ENCODE data around the gene CEP170B. TPM values are rescaled to one million over a fixed set of nuclear protein-coding genes. Genes with fewer than 3 reads are reported as not detected.

CEP170B gene
- total and polyA plus RNA-seq, 2 of the 13 experiments (the other 11 are each of a cell fraction or from before 2014, with no cell fraction given): 4.3 to 8.8 TPM

DNA sequence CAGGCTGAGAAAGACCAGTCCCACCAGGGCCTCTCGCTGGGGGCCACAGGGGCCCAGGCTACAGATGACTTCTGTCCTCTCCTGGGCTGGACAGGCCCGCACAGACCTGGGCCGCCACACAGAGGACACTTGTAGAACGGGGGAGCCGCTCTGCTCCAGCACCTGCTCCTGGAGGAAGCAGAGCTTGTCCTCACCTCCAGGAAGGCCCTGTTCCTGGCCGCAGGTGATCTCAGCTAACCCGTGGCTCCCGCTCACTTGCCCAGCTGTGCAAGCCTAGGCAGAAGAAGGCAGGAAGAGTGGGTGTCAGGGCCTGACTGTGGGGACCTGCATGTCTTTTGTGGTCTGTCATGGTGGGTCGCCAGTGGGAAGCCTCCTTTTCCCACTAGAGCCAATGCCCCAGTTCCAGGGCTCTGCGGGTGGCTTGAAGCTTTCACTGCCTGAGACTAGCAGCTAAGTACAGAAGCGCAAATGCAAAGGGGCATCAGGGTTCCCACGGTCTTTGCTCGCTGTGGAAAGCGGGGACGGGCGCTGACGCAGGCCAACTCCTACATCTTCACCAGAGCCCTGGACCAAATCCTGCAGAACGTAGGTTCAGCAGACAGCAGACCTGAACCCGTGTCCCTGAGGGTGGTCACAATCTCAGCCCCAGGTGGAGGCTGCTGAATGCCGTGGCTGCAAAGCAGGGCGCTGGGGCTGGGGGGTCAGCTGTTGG is 8.8 kb upstream of the CEP170B start (continued):
- no peak for TF ChIP-seq ZNF564 (CRISPR knock-in tag; IDR thresholded peaks at IDR 0.05)
- no peak for TF ChIP-seq CHCHD3 (CRISPR knock-in tag; IDR thresholded peaks at IDR 0.05)
- TF ChIP-seq, protein P1, sequence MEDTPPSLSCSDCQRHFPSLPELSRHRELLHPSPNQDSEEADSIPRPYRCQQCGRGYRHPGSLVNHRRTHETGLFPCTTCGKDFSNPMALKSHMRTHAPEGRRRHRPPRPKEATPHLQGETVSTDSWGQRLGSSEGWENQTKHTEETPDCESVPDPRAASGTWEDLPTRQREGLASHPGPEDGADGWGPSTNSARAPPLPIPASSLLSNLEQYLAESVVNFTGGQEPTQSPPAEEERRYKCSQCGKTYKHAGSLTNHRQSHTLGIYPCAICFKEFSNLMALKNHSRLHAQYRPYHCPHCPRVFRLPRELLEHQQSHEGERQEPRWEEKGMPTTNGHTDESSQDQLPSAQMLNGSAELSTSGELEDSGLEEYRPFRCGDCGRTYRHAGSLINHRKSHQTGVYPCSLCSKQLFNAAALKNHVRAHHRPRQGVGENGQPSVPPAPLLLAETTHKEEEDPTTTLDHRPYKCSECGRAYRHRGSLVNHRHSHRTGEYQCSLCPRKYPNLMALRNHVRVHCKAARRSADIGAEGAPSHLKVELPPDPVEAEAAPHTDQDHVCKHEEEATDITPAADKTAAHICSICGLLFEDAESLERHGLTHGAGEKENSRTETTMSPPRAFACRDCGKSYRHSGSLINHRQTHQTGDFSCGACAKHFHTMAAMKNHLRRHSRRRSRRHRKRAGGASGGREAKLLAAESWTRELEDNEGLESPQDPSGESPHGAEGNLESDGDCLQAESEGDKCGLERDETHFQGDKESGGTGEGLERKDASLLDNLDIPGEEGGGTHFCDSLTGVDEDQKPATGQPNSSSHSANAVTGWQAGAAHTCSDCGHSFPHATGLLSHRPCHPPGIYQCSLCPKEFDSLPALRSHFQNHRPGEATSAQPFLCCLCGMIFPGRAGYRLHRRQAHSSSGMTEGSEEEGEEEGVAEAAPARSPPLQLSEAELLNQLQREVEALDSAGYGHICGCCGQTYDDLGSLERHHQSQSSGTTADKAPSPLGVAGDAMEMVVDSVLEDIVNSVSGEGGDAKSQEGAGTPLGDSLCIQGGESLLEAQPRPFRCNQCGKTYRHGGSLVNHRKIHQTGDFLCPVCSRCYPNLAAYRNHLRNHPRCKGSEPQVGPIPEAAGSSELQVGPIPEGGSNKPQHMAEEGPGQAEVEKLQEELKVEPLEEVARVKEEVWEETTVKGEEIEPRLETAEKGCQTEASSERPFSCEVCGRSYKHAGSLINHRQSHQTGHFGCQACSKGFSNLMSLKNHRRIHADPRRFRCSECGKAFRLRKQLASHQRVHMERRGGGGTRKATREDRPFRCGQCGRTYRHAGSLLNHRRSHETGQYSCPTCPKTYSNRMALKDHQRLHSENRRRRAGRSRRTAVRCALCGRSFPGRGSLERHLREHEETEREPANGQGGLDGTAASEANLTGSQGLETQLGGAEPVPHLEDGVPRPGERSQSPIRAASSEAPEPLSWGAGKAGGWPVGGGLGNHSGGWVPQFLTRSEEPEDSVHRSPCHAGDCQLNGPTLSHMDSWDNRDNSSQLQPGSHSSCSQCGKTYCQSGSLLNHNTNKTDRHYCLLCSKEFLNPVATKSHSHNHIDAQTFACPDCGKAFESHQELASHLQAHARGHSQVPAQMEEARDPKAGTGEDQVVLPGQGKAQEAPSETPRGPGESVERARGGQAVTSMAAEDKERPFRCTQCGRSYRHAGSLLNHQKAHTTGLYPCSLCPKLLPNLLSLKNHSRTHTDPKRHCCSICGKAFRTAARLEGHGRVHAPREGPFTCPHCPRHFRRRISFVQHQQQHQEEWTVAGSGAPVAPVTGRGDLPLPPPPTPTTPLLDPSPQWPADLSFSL (CRISPR knock-in tag; IDR thresholded peaks at IDR 0.05): no peak
- TF ChIP-seq PTBP1 (IDR thresholded peaks at IDR 0.05; ENCODE audit: low read depth, low read length, poor library complexity, severe bottlenecking): no peak
- TF ChIP-seq, protein P2, sequence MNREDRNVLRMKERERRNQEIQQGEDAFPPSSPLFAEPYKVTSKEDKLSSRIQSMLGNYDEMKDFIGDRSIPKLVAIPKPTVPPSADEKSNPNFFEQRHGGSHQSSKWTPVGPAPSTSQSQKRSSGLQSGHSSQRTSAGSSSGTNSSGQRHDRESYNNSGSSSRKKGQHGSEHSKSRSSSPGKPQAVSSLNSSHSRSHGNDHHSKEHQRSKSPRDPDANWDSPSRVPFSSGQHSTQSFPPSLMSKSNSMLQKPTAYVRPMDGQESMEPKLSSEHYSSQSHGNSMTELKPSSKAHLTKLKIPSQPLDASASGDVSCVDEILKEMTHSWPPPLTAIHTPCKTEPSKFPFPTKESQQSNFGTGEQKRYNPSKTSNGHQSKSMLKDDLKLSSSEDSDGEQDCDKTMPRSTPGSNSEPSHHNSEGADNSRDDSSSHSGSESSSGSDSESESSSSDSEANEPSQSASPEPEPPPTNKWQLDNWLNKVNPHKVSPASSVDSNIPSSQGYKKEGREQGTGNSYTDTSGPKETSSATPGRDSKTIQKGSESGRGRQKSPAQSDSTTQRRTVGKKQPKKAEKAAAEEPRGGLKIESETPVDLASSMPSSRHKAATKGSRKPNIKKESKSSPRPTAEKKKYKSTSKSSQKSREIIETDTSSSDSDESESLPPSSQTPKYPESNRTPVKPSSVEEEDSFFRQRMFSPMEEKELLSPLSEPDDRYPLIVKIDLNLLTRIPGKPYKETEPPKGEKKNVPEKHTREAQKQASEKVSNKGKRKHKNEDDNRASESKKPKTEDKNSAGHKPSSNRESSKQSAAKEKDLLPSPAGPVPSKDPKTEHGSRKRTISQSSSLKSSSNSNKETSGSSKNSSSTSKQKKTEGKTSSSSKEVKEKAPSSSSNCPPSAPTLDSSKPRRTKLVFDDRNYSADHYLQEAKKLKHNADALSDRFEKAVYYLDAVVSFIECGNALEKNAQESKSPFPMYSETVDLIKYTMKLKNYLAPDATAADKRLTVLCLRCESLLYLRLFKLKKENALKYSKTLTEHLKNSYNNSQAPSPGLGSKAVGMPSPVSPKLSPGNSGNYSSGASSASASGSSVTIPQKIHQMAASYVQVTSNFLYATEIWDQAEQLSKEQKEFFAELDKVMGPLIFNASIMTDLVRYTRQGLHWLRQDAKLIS (CRISPR knock-in tag; IDR thresholded peaks at IDR 0.05): no peak
- TF ChIP-seq TMF1 (CRISPR knock-in tag; IDR thresholded peaks at IDR 0.05; ENCODE audit: low read depth): peak; percentile 37; the same call in 1 of the 2 replicates
- no peak for TF ChIP-seq NKX3-1 (CRISPR knock-in tag; IDR thresholded peaks at IDR 0.05)
- TF ChIP-seq GATA4 (IDR thresholded peaks at IDR 0.05; ENCODE audit: borderline replicate concordance, low read depth): no peak
- TF ChIP-seq, protein P3, sequence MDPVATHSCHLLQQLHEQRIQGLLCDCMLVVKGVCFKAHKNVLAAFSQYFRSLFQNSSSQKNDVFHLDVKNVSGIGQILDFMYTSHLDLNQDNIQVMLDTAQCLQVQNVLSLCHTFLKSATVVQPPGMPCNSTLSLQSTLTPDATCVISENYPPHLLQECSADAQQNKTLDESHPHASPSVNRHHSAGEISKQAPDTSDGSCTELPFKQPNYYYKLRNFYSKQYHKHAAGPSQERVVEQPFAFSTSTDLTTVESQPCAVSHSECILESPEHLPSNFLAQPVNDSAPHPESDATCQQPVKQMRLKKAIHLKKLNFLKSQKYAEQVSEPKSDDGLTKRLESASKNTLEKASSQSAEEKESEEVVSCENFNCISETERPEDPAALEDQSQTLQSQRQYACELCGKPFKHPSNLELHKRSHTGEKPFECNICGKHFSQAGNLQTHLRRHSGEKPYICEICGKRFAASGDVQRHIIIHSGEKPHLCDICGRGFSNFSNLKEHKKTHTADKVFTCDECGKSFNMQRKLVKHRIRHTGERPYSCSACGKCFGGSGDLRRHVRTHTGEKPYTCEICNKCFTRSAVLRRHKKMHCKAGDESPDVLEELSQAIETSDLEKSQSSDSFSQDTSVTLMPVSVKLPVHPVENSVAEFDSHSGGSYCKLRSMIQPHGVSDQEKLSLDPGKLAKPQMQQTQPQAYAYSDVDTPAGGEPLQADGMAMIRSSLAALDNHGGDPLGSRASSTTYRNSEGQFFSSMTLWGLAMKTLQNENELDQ (CRISPR knock-in tag; IDR thresholded peaks at IDR 0.05; ENCODE audit: borderline replicate concordance): no peak
- no peak for TF ChIP-seq XRCC5 (optimal IDR thresholded peaks at IDR 0.05; ENCODE audit: low read length)
- no peak for TF ChIP-seq ZNF136 (CRISPR knock-in tag; IDR thresholded peaks at IDR 0.05; ENCODE audit: low read depth)
- TF ChIP-seq POLR2G (IDR thresholded peaks at IDR 0.05; ENCODE audit: low read depth, low read length): peak; percentile 68
- TF ChIP-seq, protein P4, sequence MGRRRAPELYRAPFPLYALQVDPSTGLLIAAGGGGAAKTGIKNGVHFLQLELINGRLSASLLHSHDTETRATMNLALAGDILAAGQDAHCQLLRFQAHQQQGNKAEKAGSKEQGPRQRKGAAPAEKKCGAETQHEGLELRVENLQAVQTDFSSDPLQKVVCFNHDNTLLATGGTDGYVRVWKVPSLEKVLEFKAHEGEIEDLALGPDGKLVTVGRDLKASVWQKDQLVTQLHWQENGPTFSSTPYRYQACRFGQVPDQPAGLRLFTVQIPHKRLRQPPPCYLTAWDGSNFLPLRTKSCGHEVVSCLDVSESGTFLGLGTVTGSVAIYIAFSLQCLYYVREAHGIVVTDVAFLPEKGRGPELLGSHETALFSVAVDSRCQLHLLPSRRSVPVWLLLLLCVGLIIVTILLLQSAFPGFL (CRISPR knock-in tag; IDR thresholded peaks at IDR 0.05): no peak
- no peak for TF ChIP-seq PLRG1 (conservative IDR thresholded peaks at IDR 0.05)
- TF ChIP-seq, protein P5, sequence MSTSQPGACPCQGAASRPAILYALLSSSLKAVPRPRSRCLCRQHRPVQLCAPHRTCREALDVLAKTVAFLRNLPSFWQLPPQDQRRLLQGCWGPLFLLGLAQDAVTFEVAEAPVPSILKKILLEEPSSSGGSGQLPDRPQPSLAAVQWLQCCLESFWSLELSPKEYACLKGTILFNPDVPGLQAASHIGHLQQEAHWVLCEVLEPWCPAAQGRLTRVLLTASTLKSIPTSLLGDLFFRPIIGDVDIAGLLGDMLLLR (CRISPR knock-in tag; IDR thresholded peaks at IDR 0.05): no peak
